ENCODE data around the gene IL37.

DNA sequence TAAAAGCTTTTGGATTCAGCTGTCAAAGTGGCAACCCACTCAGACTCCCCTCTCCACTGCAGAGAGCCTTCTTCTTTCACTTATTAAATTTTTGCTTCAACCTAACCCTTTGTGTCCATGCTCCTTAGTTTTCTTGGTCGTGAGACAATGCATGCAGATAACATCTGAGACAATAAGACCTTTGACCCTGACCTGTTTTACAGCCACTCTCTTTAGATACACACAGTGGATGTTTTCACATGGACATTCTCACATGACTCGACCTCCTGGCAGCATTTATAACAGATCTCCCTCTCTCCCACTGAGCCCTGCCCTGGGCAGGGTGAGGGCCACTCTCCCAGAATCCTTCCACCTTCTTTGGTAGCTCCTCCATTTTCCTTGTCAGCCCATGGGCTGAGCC is 36.4 kb downstream of the IL37 start:
- TF ChIP-seq POLR2A (IDR thresholded peaks at IDR 0.05) (no peak), POLR2AphosphoS5 (IDR thresholded peaks at IDR 0.05) (no peak), EP300 (IDR thresholded peaks at IDR 0.05) (no peak)
- TF ChIP-seq, protein P1, sequence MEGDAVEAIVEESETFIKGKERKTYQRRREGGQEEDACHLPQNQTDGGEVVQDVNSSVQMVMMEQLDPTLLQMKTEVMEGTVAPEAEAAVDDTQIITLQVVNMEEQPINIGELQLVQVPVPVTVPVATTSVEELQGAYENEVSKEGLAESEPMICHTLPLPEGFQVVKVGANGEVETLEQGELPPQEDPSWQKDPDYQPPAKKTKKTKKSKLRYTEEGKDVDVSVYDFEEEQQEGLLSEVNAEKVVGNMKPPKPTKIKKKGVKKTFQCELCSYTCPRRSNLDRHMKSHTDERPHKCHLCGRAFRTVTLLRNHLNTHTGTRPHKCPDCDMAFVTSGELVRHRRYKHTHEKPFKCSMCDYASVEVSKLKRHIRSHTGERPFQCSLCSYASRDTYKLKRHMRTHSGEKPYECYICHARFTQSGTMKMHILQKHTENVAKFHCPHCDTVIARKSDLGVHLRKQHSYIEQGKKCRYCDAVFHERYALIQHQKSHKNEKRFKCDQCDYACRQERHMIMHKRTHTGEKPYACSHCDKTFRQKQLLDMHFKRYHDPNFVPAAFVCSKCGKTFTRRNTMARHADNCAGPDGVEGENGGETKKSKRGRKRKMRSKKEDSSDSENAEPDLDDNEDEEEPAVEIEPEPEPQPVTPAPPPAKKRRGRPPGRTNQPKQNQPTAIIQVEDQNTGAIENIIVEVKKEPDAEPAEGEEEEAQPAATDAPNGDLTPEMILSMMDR (IDR thresholded peaks at IDR 0.05) = no peak
